GM12872 (cell line): ENCODE results near the gene TMEM109.

Experiments
- CTCF ChIP-seq: IDR thresholded peaks from 3 replicates; pipeline ENCODE4 v1.5.1; 2011; ENCODE audit warnings: low read depth, mild to moderate bottlenecking, low read length, moderate library complexity; ENCODE audit not compliant: insufficient read depth

The TMEM109 gene

GRCh38 chr11:60950933-60951605, 37.1 kb downstream of the TMEM109 start:
- TF ChIP-seq CTCF = no peak

DNA sequence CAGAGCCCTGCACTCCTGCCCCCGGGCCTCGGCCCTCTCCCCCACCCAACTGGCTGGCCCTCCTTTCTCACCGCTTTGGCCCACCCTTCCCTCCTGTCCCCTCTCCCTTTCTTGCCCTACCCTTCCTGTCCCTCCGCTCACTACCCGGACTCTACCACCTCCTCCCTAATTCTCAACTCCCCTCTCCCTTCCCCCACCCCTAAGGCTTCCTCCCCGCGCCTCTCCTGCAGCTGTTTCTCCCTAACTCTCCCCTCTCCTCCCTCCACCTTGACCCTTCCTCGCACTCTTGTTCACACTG, 37.6 kb downstream of the TMEM109 start:
- TF ChIP-seq CTCF = no peak

DNA sequence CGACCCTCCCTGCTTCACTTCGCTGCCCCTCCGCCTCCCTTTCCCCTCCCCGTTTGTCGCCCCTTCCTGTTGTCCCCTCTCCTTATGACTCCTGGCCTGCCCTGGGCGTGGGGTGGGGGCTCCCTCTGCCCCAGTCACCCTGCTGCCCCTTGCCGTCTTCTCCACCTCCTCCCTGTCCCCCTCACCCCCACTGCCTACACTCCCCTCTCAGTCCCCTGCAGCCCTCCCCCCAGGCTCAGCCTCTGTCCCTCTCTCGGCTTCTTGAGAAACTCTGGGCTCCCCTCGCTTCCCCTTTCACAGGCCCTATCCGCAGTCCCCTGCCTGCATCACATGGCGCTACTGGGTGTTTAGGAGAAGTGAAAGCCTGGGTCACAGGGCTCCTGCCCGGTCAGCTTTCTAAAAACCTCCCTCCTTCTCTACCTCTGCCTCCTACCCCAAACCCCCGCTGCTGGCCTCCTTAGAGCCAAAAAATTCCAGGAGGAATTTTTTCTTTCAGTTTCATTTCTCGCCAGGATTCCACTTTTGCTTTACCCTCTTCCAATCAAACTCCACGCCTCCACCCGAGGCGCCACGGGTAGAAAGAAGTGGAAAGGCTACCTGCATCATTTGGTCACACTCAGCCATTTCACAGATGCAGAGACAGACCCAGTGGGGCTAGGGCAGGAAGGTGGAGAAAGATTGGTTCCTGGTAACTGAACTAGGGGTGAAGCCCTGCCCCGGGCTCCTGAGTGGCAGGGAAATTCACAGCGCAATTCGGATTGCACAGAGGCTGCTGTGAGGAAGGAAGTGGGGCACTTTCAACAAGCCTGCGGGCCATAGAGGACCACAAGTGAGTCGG, 38.2 kb downstream of the TMEM109 start, which contains the start of gene SLC15A3:
TSS of gene SLC15A3 (minus strand) at position 273 of the 838 bp plus-strand sequence. CDS start 625 bp downstream, outside the sequence.
- TF ChIP-seq CTCF = no peak

DNA sequence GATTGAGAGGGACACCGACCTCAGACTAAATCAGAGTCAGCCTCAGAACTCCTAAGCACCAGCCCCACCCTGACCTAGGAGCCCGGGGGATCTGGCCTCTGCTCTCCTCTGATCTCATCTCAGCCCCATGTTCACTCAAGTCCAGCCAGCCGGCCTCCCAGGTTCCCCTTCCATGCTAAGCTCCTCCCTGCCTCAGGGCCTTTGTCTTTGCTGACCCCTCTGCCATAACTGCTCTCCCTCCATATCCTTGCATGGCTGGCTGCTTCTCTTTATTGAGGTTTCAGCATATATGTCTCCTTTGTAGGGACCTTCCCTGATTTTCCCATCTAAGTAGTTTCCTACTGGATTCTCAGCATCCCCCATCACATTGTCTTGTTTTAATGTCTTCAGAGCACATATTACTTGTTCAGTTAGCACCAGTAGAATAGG, 38.8 kb downstream of the TMEM109 start:
- TF ChIP-seq CTCF = no peak

DNA sequence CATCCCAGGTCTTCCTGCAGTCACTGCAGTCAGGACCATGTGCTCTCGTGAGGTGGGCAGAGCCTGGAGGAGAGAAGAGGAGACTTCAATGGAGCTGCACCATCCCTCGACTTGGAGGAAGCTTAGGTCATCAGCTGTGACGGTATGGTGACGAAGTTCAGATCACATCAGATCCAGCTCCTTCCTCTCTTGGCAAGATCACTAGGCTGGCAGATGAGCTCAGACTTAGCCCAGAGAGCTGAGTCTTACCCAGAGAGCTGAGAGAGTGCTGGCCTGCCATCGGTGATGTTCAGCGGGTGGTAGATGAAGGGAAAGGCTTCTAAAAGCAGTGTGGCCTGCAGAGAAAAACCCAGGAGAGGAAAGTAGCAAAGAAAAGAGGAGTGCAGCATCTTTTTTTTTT, 39.8 kb downstream of the TMEM109 start:
- no peak for TF ChIP-seq CTCF

GRCh38 chr11:60954421-60954820, 40.5 kb downstream of the TMEM109 start:
- TF ChIP-seq CTCF = no peak

GRCh38 chr11:60955571-60955970, 41.6 kb downstream of the TMEM109 start:
- no peak for TF ChIP-seq CTCF
